ENCODE measurements around the gene SPG11. TPM values are rescaled to one million over a fixed set of nuclear protein-coding genes. Genes with fewer than 3 reads are reported as not detected.
"Not testable (repeated sequence)": the region's sequence is repeated elsewhere in the genome, so short reads cannot be mapped to it uniquely, and the experiment has no call there.

Gene SPG11
- total and polyA plus RNA-seq, 4 donors, result 39.2 to 119 (median 64.3) TPM

- Histone ChIP-seq H3K4me1 (ENCODE audit: control insufficient read depth in 5 of 5, insufficient read depth in 5 of 5, low read length in 5 of 5) (peaks cover 0 to 1% (median 0%) of the 10 kb centered on the region in 5 donors), H3K4me3 (no peak overlapping the region), H3K9me3 (ENCODE audit: control insufficient read depth in 4 of 4, insufficient read depth in 3 of 4, low read length in 3 of 4) (no peaks in the 10 kb centered on the region), H3K9ac (ENCODE audit: insufficient read depth in 1 of 2, low read length in 2 of 2) (no peak overlapping the region), H3K27ac (ENCODE audit: low read depth in 1 of 2, low read length in 1 of 2) (no peak overlapping the region), H3K36me3 (ENCODE audit: control insufficient read depth in 4 of 4, insufficient read depth in 4 of 4, low read length in 4 of 4) (no peaks in the 10 kb centered on the region), H3K27me3 (ENCODE audit: control insufficient read depth in 3 of 3, insufficient read depth in 3 of 3, low read length in 2 of 3) (no peaks in the 10 kb centered on the region)
- 100% methylated on average over 1 of the region's 1 CpG for WGBS, 2 donors
- ATAC-seq (ENCODE audit: insufficient read depth, low FRiP score), result no peak
- TF ChIP-seq CTCF (IDR thresholded peaks at IDR 0.05; ENCODE audit: control extremely low read depth, extremely low read depth), result no peak
- no peak for DNase-seq
These were observed 29.2 kb upstream of the SPG11 start for GRCh38 chr15:44692659-44693058.

- not testable (repeated sequence) for H3K4me1 ChIP-seq (ENCODE audit: control insufficient read depth in 5 of 5, insufficient read depth in 5 of 5, low read length in 5 of 5); H3K27me3 ChIP-seq (ENCODE audit: control insufficient read depth in 3 of 3, insufficient read depth in 3 of 3, low read length in 2 of 3); H3K9ac ChIP-seq (ENCODE audit: insufficient read depth in 1 of 2, low read length in 2 of 2); DNase-seq; ATAC-seq (ENCODE audit: insufficient read depth, low FRiP score); H3K9me3 ChIP-seq (ENCODE audit: control insufficient read depth in 4 of 4, insufficient read depth in 3 of 4, low read length in 3 of 4); H3K36me3 ChIP-seq (ENCODE audit: control insufficient read depth in 4 of 4, insufficient read depth in 4 of 4, low read length in 4 of 4); H3K27ac ChIP-seq (ENCODE audit: low read depth in 1 of 2, low read length in 1 of 2); H3K4me3 ChIP-seq
- 21 to 45% methylated on average over 1 of the region's 1 CpG for WGBS, 2 donors
These were observed 26.8 kb upstream of the SPG11 start for GRCh38 chr15:44690245-44690644.

GRCh38 chr15:44689318-44689717 lies 25.9 kb upstream of the SPG11 start:
- H3K9ac ChIP-seq (ENCODE audit: insufficient read depth in 1 of 2, low read length in 2 of 2); H3K27ac ChIP-seq (ENCODE audit: low read depth in 1 of 2, low read length in 1 of 2); H3K4me3 ChIP-seq; ATAC-seq (ENCODE audit: insufficient read depth, low FRiP score); H3K27me3 ChIP-seq (ENCODE audit: control insufficient read depth in 3 of 3, insufficient read depth in 3 of 3, low read length in 2 of 3); H3K36me3 ChIP-seq (ENCODE audit: control insufficient read depth in 4 of 4, insufficient read depth in 4 of 4, low read length in 4 of 4); H3K9me3 ChIP-seq (ENCODE audit: control insufficient read depth in 4 of 4, insufficient read depth in 3 of 4, low read length in 3 of 4); H3K4me1 ChIP-seq (ENCODE audit: control insufficient read depth in 5 of 5, insufficient read depth in 5 of 5, low read length in 5 of 5); DNase-seq: not testable (repeated sequence)
- 88 to 89% methylated on average over 2 of the region's 2 CpGs for WGBS, 2 donors

DNA sequence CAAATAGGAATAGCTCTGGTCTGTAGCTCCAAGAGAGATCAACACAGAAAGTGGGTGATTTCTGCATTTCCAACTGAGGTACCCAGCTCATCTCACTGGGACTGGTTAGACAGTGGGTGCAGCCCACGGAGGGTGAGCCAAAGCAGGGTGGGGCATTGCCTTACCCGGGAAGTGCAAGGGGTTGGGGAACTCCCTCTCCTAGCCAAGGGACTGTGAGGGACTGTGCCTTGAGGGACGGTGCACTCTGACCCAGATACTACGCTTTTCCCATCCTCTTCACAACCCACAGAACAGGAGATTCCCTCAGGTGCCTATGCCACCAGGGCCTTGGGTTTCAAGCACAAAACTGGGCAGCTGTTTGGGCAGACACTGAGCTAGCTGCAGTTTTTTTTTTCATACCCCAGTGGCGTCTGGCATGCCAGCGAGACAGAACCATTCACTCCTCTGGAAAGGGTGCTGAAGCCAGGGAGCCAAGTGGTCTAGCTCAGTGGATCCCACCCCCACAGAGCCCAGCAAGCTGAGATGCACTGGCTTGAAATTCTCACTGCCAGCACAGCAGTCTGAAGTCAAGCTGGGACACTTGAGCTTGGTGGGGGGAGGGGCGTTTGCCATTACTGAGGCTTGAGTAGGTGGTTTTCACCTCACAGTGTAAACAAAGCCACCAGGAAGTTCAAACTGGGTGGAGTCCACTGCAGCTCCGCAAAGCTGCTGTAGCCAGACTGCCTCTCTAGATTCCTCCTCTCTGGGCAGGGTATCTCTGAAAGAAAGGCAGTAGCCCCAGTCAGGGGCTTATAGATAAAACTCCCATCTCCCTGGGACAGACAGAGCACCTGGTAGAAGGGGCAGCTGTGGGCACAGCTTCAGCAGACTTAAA lies 19.6 kb upstream of the SPG11 start:
- peak overlapping the region in 1 of 2 donors; percentile 33 for H3K27ac ChIP-seq (ENCODE audit: low read depth in 1 of 2, low read length in 1 of 2)
- not testable (repeated sequence) for H3K9ac ChIP-seq (ENCODE audit: insufficient read depth in 1 of 2, low read length in 2 of 2); H3K27me3 ChIP-seq (ENCODE audit: control insufficient read depth in 3 of 3, insufficient read depth in 3 of 3, low read length in 2 of 3); ATAC-seq (ENCODE audit: insufficient read depth, low FRiP score); H3K9me3 ChIP-seq (ENCODE audit: control insufficient read depth in 4 of 4, insufficient read depth in 3 of 4, low read length in 3 of 4); H3K4me3 ChIP-seq; H3K4me1 ChIP-seq (ENCODE audit: control insufficient read depth in 5 of 5, insufficient read depth in 5 of 5, low read length in 5 of 5); H3K36me3 ChIP-seq (ENCODE audit: control insufficient read depth in 4 of 4, insufficient read depth in 4 of 4, low read length in 4 of 4)
- WGBS, 2 donors, result 26 to 36% methylated on average over 8 of the region's 8 CpGs
- DNase-seq, result peak; percentile 53 to 79 (median 78)

- Histone ChIP-seq H3K4me3 (no peak overlapping the region), H3K9me3 (ENCODE audit: control insufficient read depth in 4 of 4, insufficient read depth in 3 of 4, low read length in 3 of 4) (no peaks in the 10 kb centered on the region), H3K36me3 (ENCODE audit: control insufficient read depth in 4 of 4, insufficient read depth in 4 of 4, low read length in 4 of 4) (no peaks in the 10 kb centered on the region), H3K9ac (ENCODE audit: insufficient read depth in 1 of 2, low read length in 2 of 2) (no peak overlapping the region), H3K4me1 (ENCODE audit: control insufficient read depth in 5 of 5, insufficient read depth in 5 of 5, low read length in 5 of 5) (peaks cover 0 to 7% (median 0%) of the 10 kb centered on the region in 5 donors), H3K27ac (ENCODE audit: low read depth in 1 of 2, low read length in 1 of 2) (no peak overlapping the region), H3K27me3 (ENCODE audit: control insufficient read depth in 3 of 3, insufficient read depth in 3 of 3, low read length in 2 of 3) (no peaks in the 10 kb centered on the region)
- TF ChIP-seq CTCF (IDR thresholded peaks at IDR 0.05; ENCODE audit: control extremely low read depth, extremely low read depth), result no peak
- DNase-seq, result no peak
- 67 to 69% methylated on average over 2 of the region's 2 CpGs for WGBS, 2 donors
- ATAC-seq (ENCODE audit: insufficient read depth, low FRiP score), result no peak
These were observed 18.7 kb upstream of the SPG11 start for GRCh38 chr15:44682211-44682610.

Measured in lung (tissue), 12 donors.